Uterus (tissue), 2 donors: ENCODE data around the gene RASSF4.

ENCODE experiments used
- POLR2A ChIP-seq, 2 donors: fragments of 450-650 bp; IDR thresholded peaks; one replicate each; pipeline ENCODE4 v1.6.1; 2016; ENCODE audit warnings: antibody characterized with exemption in 2 of 2, mild to moderate bottlenecking in 1 of 2, moderate library complexity in 1 of 2
- TF ChIP-seq, protein P1 (sequence below), 4 experiments: fragments of 200-600 bp in 2 of 4; fragments of 450-650 bp in 2 of 4; sonication (generic) in 2 of 4; IDR thresholded peaks; one replicate each; pipeline ENCODE4 v1.5.1; 2016 to 2019; ENCODE audit warnings: antibody characterized with exemption in 4 of 4, mild to moderate bottlenecking in 2 of 4, moderate library complexity in 1 of 4

DNA sequence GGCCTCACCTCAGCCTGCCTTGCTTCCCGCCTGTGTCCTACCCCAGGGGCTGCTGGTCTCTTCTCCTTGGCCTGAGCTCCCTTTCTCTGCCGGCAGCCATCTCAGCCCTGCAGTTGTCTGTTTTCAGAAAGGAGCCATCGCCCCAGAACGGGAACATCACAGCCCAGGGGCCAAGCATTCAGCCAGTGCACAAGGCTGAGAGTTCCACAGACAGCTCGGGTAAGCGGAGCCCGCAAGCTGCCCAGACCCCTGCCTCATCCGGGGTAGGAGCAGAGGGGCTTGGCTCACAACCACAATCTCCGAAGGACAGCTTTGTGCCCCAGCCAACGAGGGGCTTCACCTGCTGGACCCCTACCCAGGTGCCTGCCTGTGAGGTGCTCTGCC, 24.3 kb downstream of the RASSF4 start:
- TF ChIP-seq, protein P1, sequence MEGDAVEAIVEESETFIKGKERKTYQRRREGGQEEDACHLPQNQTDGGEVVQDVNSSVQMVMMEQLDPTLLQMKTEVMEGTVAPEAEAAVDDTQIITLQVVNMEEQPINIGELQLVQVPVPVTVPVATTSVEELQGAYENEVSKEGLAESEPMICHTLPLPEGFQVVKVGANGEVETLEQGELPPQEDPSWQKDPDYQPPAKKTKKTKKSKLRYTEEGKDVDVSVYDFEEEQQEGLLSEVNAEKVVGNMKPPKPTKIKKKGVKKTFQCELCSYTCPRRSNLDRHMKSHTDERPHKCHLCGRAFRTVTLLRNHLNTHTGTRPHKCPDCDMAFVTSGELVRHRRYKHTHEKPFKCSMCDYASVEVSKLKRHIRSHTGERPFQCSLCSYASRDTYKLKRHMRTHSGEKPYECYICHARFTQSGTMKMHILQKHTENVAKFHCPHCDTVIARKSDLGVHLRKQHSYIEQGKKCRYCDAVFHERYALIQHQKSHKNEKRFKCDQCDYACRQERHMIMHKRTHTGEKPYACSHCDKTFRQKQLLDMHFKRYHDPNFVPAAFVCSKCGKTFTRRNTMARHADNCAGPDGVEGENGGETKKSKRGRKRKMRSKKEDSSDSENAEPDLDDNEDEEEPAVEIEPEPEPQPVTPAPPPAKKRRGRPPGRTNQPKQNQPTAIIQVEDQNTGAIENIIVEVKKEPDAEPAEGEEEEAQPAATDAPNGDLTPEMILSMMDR (IDR thresholded peaks at IDR 0.05), result no peak
- no peak for TF ChIP-seq POLR2A (IDR thresholded peaks at IDR 0.05)
